HCT116 (cell line): Measurements from ENCODE around the gene PATL1.
"Not testable (repeated sequence)": the region's sequence is repeated elsewhere in the genome, so short reads cannot be mapped to it uniquely, and the experiment has no call there.

ENCODE experiments used
- REST ChIP-seq: IDR thresholded peaks from 2 replicates; pipeline ENCODE4 v1.6.1; 2012; ENCODE audit warnings: low read depth
- TF ChIP-seq, protein P1 (sequence below), 3 experiments: fragments of 200-600 bp in 1 of 3; sonication (generic) in 1 of 3; IDR thresholded peaks in 2 of 3; conservative IDR thresholded peaks in 1 of 3; 2 replicates each; pipeline ENCODE4 v1.5.1; 2012 to 2017; ENCODE audit warnings: low read depth in 2 of 3, low read length in 2 of 3, antibody characterized with exemption in 1 of 3, borderline replicate concordance in 1 of 3, control low read depth in 1 of 3, mild to moderate bottlenecking in 1 of 3, mixed read lengths in 1 of 3, mixed run types in 1 of 3, moderate library complexity in 1 of 3; ENCODE audit not compliant: insufficient read depth in 1 of 3

GRCh38 chr11:59700157-59700556 lies 31.3 kb upstream of the PATL1 start:
- TF ChIP-seq, protein P1, sequence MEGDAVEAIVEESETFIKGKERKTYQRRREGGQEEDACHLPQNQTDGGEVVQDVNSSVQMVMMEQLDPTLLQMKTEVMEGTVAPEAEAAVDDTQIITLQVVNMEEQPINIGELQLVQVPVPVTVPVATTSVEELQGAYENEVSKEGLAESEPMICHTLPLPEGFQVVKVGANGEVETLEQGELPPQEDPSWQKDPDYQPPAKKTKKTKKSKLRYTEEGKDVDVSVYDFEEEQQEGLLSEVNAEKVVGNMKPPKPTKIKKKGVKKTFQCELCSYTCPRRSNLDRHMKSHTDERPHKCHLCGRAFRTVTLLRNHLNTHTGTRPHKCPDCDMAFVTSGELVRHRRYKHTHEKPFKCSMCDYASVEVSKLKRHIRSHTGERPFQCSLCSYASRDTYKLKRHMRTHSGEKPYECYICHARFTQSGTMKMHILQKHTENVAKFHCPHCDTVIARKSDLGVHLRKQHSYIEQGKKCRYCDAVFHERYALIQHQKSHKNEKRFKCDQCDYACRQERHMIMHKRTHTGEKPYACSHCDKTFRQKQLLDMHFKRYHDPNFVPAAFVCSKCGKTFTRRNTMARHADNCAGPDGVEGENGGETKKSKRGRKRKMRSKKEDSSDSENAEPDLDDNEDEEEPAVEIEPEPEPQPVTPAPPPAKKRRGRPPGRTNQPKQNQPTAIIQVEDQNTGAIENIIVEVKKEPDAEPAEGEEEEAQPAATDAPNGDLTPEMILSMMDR (IDR thresholded peaks at IDR 0.05 in 2 of 3, conservative IDR thresholded peaks at IDR 0.05 in 1 of 3; ENCODE audit: borderline replicate concordance in 1 of 3, insufficient read depth in 1 of 3, low read depth in 2 of 3, low read length in 2 of 3), result not testable (repeated sequence)
- not testable (repeated sequence) for TF ChIP-seq REST
